ENCODE data around the gene LRRC40.
A peak's percentile ranks its signal among the peaks of the same experiment; 100 is the strongest.
"Not testable (repeated sequence)": the region's sequence is repeated elsewhere in the genome, so short reads cannot be mapped to it uniquely, and the experiment has no call there.

LRRC40 gene

GRCh38 chr1:70205434-70206118 lies at the start of gene LRRC40:
LRRC40 (minus strand) TSS chr1:70205579; CDS start chr1:70205540, 39 bp downstream.
- DNase-seq, result peak; percentile 94 to 97 (median 95)

- DNase-seq, result no peak
Observed at GRCh38 chr1:70248729-70249128, 43.4 kb upstream of the LRRC40 start.

GRCh38 chr1:70247768-70248167 lies 42.4 kb upstream of the LRRC40 start:
- no peak for DNase-seq

- no peak for DNase-seq
Observed at GRCh38 chr1:70247122-70247521, 41.7 kb upstream of the LRRC40 start.

GRCh38 chr1:70239940-70240339 lies 34.6 kb upstream of the LRRC40 start:
- DNase-seq, result no peak

- DNase-seq, result no peak
Observed at GRCh38 chr1:70234733-70235132, 29.4 kb upstream of the LRRC40 start.

- no peak for DNase-seq
Observed at GRCh38 chr1:70231475-70231874, 26.1 kb upstream of the LRRC40 start.

- no peak for DNase-seq
Observed at GRCh38 chr1:70228670-70229069, 23.3 kb upstream of the LRRC40 start.

GRCh38 chr1:70227439-70227838 lies 22.1 kb upstream of the LRRC40 start:
- DNase-seq, result no peak

GRCh38 chr1:70224954-70225353 lies 19.6 kb upstream of the LRRC40 start:
- DNase-seq, result no peak

- DNase-seq, result no peak
Observed at GRCh38 chr1:70222716-70223235, 17.4 kb upstream of the LRRC40 start.

- DNase-seq, result peak; percentile 94 to 96 (median 95)
Observed at GRCh38 chr1:70221238-70222121, 16.1 kb upstream of the LRRC40 start, which contains the start of gene SRSF11. SRSF11 (plus strand) TSS chr1:70221380; CDS start chr1:70221637, 257 bp downstream.

GRCh38 chr1:70220517-70221237 lies 15.3 kb upstream of the LRRC40 start:
- DNase-seq, result no peak

- no peak for DNase-seq
Observed at GRCh38 chr1:70220015-70220414, 14.6 kb upstream of the LRRC40 start.

GRCh38 chr1:70211541-70211940 lies 6.2 kb upstream of the LRRC40 start:
- DNase-seq, result no peak

GRCh38 chr1:70210820-70211219 lies 5.4 kb upstream of the LRRC40 start:
- DNase-seq, result no peak

GRCh38 chr1:70208292-70208691 lies 2.9 kb upstream of the LRRC40 start:
- DNase-seq, result no peak

GRCh38 chr1:70207492-70207891 lies 2.1 kb upstream of the LRRC40 start:
- DNase-seq, result no peak

- not testable (repeated sequence) for DNase-seq
Observed at GRCh38 chr1:70206833-70207232, 1.5 kb upstream of the LRRC40 start.

- DNase-seq, result peak in 1 of 3 experiments; percentile 59
Observed at GRCh38 chr1:70205071-70205433, 327 bp downstream of the LRRC40 start.

GRCh38 chr1:70204600-70204999 lies 779 bp downstream of the LRRC40 start:
- no peak for DNase-seq

- DNase-seq, result no peak
Observed at GRCh38 chr1:70204139-70204538, 1.2 kb downstream of the LRRC40 start.

GRCh38 chr1:70202173-70202758 lies 3.1 kb downstream of the LRRC40 start:
- DNase-seq, result no peak

Data from NCI-H1417 (cell line).